Fibroblast of skin of left quadriceps (primary cell): Measurements from ENCODE around the gene LENEP.

ENCODE experiments used
- DNase-seq, 2 experiments: peaks; one replicate each; pipeline ENCODE4 v3.0.0-alpha.2; 2013; ENCODE audit warnings: low read depth in 2 of 2

The LENEP gene

DNA sequence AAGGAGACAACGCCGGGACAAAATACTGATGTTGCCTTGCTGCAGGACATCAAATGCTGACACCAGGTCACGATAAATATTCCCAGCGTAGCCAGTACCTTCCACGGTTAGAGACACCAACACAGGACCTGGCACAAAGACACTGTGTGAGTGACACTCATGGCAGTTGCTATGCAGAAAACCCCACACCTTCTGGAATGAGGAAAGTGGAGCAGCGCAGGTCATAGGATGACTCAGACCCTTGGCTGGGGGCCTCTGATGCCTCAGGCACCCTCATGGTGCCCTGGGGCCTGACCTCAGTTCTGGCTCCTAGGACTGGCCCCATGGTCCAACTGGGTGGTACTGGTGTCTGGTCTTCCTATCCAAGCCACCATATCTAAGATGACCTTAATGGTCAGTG, 33.2 kb downstream of the LENEP start:
- no peak for DNase-seq

DNA sequence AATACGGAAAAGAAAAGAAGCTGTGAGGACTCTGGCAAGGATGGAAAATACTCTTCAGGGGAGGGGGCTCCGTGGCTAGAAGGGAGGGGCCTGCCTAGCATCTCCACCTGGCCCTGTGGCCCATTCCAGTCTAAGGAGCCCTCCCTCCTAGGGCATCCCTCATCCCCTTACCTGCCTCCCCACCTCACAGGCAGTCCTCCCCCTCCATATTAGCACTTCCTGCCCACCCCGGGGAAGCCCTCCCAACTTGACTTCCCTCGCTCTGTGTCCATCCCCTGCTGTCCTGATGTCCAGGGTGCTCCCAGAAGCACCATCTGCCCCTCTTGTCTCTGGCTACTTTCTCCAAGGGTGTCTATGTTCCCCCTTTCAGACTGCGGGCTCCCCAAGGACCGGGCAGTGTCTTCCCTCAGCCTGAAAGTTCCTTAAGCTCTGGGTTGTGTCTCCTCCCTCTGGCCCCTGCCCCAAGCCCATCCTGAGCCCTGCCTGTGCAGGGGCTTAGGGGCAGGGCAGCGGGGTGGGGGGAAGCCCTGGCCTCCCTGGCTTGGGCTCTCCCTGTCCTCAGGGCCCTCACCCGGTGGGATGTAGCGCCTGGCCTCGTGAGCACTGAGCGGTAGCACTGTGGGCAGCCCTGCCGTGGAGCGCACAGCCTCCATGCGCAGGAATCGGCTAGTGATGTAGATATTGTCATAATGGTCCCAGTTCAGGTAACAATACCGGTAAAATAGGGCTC, 36.3 kb downstream of the LENEP start:
- no peak for DNase-seq

DNA sequence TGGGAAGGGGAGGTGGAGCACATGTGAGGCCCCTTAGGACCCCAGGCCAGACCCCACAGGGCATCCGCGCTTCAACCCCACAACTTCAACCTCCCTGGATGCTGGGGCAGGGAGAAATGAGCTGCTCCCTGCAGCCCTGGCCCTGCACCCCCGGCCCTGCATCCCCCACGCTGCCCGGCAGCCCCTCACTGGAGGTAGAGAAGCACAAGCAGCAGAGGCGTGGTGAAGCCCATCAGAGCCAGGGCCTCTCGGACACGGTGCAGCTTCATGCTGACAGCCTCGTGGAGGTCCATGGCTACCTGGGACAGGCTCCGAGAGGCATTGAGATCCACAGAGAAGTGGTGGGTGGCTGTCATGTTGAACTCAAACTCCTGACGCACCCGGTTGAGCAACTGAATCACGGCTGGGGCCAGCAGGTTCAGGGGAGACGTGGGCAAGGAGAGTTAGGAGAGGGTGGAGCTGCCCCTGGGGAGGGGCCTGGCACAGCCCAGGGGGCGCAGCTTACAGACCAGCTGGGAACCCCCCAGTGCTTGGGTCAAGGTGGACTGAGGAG, 36.9 kb downstream of the LENEP start:
- DNase-seq: no peak

DNA sequence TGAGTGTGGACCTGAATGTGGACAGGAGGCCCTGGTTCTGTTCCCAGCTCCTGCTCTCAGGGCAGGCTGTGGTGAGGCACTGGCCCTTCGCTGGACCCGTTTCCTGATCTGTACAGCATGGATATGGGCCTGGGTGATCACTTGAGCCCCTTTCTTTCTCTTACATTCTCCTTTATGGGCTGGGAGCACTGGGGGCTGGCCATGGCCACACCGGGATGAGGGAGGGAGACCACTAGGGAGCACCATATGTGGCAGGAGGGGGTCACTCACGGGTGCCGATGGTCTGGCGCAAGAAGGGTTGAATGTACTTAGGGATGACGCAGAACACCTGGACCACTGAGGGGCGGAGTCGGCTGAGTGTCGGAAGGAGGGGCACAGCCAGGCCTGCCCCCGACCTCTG, 37.5 kb downstream of the LENEP start:
- DNase-seq: no peak

DNA sequence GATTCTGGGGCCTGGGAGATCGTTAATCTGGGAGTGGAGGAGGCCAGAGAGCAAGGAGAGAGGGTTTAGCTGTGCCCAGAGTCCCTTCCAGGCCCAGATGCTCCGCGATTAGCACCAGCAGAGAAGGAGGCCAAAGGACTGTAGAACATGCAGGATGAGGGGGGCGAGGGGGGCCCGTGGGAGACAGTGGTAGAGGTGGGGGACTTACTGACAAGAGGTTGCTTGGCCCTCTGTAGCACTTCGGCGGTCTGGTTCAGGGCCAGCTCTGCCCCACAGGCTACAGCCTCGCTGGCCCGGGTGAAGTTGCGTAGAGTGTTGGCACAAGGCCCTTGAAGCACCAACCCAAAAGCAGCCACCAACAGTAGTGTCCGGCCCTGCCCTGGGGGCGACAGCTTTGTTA, 39.5 kb downstream of the LENEP start:
- no peak for DNase-seq

DNA sequence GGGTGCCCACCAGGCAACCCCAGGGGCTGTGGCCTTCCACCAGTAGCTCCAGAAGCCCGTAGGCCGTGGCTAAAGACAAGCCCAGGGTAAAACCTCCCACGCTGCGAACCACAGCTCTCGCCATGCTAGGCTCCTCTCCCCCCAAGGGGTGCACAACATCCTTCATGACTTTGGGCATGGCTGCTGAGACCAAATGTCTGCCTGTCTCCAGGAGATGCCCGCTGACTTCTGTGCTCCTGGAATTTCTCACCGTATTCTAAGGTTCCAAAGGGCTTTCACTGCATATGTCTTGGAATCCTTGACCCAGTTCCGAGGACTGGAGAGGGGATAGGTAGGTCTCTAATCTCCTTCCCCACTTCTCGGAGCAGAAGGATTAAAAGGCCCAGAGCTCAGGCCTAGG, 40.1 kb downstream of the LENEP start, which contains the start of the genes DCST1 and DCST2:
TSS of gene DCST1 (plus strand) at position 301 of the 400 bp plus-strand sequence. CDS start 213 bp downstream, outside the sequence.
TSS of gene DCST2 (minus strand) at position 258 of the 400 bp plus-strand sequence. CDS start at position 178, 80 bp downstream.
- DNase-seq: no peak

DNA sequence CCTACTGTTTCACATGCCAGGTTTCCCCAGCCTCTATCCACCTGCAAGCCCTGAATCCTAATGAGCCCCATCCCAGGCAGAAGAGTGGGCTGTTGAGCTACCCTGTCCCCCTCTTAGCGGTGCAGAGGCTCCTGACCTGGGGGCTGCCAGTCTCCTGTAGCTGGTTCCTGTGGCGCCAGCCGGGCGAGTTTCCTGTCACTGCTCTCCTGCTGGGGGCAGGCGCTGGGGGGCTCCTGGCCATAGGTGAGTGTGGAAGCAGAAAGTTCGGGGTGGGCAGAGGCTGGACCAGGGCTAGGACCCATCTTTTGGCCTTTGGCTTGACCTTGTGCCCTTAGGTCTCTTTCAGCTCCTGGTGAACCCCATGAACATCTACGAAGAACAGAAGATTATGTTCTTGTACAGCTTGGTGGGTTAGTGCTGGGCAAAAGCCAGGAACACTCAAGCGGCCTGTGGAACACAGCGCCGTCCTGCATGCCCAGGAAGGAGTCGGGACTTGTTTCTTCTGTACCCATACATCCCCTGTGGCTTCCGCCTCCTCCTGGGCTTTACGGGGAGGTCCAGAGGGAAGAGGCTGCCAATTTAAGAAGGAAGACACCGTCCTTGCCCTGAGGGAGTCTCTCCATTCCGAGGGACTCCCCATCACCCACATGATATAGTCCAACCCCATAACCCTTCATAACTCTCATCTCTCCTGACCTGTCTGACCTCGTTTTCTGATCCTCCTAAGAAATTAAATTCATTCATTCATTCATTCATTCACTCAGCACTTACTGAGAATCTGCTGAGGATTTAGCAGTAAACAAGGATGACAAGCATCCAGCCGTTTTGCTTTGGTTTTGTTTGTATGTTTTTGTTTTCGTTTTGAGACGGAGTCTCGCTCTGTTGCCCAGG, 41.2 kb downstream of the LENEP start:
- no peak for DNase-seq

DNA sequence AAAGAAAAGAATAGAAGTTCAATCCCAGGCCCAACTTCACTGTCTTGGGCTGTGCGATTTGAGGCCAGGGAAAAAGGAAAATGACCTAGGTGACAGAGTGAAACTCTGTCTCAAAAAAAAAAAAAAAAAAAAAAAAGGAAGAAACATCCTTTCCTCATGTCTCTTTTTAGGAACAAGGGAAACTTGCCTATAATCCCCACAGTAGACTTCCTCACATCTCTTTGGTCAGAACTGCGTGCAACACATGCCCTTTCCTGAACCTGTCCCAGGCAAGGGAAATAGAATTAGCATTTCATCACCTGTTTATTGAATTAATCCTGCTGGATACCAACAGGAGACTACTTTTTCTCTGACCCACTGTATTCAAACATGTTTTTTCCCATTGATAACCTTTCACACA, 42.5 kb downstream of the LENEP start:
- DNase-seq: no peak

DNA sequence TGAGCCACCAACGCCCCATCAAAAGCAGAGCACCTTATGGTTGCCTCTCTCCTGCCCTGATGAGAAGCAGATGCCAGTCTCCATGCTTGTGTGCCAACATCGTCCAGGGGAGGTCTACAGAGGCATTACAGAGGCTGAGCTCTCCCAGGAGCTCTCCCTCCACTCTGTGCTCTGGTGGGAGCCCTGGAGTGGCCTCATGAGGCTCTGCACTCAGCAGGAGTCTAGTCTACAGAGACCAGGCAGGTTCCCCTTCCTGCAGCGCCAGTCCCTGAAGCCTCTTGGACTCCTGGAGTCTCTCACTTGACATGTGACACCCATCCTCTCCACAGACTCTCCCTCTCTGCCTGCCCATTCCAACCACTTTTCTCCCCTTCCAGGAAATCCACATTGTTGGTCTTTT, 43.7 kb downstream of the LENEP start:
- no peak for DNase-seq

DNA sequence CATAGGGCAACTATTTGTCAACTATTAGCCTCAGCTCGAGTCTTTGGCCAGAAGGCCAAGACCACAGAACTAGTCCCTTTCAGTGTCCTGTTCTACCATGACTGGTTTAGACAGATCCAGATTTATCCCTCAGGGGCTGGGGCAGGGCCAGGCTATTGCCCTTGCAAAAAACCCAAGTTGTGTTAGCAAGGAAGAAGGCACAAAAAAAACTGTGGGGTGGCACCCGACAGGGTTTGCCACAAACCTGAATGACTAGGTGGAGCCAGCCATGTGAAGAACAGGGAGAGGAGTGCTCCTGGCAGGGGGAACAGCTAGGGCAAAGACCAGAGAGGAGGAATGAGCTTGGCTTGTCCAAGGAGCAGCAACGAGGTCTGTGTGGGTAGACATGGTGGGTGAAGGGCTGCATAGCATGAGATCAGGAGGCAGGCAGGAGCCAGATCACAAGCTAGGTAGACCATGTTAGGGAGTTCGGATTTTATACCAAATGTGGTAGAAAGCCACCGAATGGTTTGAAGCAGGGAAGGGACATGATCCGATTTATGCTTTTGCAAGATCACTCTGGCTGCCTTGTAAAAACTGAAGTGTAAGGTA, 44.6 kb downstream of the LENEP start:
- no peak for DNase-seq

DNA sequence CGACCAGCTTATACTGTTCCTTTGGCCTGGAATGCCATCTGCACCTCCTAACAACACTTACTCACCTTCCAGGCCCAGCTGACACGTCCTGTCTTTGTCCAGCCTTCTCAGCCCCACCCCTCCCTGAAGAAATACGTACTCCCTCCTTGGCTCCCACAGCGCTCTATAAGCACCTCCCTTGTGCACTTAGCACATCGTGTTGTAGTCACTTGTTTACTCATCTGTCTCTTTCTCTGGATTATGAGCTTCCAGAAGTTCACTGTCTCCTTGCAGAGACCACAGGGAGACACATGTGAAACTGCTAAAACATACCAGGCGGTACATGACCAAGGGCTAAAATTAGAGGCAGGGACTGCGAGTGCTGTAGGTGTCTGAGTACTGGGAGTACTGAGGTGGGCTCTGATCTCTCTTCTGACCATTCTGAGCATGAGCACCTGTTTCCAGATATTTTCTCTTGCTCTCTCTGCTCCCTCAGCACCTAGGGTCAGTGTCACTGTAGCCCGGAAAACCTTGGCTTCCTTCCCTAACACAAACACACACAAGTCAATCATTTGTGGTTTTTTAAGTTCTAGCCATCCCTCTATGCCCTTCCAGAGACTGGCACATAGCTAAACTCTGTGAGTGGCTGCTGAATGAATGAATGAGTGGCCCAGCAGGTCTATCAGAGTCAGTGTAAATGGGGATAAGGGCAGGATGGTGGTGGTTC, 45.4 kb downstream of the LENEP start:
- no peak for DNase-seq

DNA sequence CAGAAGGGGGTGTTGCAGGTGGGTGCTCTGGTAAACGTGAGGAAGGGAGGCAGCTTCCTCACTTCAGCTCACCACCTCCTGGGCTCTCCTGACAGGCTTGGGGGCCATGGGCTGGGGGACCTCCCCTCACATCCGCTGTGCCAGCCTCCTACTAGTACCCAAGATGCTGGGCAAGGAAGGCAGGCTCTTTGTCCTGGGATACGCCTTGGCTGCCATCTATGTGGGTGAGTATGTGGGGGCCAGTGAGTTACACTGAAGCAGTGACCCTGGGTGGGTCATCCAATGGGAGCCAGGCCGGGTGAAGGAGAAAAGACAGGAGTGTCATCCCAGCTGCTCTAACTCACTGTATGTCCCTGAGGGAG, 45.9 kb downstream of the LENEP start:
- no peak for DNase-seq

DNA sequence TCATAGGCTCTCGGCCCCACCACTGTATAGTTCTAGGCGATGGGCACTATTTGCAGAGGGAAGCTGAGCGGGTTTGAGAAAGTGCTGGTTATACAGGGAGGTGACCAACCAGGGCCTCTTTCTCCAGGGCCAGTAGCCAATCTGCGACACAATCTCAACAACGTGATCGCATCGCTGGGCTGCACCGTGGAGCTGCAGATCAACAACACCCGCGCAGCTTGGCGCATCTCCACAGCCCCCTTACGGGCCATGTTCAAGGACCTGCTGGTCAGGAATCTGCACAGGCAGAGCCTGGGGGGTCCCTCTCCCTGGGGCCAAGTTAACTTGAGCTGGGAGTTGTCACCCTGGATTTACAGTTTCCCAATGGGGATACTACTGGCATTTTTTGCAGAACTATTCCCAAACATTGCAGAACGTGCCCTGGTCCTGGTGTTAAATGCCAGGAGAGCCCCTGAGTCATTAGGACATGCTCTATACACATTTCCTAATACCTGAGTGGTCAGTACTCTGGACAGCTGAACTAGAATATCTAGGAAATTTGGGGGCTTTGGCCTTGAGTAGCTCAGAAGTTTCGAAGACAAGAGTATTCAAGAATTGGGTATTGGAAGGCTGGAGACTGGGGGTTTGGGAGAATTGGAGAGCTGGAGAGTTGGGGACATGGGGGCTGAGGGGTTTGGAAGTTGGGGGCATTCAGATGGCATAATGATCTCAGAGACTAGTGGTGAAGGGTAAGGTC, 47.1 kb downstream of the LENEP start:
- no peak for DNase-seq

DNA sequence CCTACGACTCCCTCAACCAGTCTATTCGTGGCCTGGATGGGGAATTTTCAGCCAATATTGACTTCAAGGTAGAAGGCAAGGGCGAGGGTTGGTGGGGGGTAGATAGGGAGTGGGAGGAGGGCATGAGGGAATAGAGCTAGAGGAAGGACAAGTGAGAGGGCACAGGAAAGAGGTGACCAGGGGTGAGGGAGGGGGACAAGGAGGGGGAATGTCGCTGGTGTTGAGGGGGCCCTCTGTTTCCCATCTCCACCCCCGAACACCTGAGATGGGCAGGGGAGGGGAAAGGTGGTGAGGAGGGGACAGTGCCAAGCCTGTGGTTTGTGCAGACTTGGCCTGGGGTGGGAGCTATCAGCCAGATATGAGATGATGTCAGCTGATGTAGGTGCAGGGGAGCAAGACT, 49.4 kb downstream of the LENEP start:
- no peak for DNase-seq

DNA sequence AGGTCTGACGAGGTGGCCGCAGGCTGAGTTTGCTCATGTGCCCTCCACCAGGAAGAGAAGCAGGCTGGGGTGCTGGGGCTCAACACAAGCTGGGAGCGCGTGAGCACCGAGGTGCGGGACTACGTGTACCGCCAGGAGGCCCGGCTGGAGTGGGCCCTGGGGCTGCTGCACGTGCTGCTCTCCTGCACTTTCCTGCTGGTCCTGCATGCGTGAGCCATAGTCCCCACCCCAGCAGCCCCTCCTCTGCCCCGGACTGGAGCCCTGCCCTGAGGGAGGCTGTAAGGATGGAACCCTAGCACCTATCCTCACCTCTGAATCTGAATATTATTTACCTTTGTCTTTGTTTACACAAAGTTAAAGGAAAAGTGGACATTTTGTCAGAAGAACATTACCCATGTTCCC, 49.9 kb downstream of the LENEP start:
- no peak for DNase-seq

DNA sequence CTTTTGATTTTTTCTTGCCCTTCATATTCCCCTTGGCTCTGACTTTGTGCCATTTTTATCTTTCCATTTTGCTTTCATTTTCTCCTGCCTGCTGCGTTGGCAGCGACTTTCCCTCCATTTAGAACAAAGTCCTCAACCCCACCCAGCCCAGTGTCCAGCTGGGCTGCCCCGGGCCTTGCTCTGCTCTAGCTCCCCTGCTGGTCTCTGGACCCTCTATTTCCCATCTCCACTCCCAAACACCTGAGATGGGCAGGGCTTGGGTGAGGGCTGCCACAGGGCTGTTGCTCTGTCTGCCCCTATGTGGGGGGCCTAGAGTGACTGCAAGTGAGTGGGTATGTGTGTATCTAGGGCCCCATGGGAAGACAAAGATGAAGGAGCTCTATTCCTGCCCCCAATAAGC, 50.4 kb downstream of the LENEP start:
- DNase-seq: no peak
